DMS 273 treated with DMSO at 0.1 percent for 48 hours (cell line): ENCODE data around the gene MDN1.
"Not testable (repeated sequence)": the region's sequence is repeated elsewhere in the genome, so short reads cannot be mapped to it uniquely, and the experiment has no call there.

Experiments
- DNase-seq: peaks from one replicate; lab custom pipeline; 2025; lab: John Stamatoyannopoulos, UW

MDN1 gene

DNA sequence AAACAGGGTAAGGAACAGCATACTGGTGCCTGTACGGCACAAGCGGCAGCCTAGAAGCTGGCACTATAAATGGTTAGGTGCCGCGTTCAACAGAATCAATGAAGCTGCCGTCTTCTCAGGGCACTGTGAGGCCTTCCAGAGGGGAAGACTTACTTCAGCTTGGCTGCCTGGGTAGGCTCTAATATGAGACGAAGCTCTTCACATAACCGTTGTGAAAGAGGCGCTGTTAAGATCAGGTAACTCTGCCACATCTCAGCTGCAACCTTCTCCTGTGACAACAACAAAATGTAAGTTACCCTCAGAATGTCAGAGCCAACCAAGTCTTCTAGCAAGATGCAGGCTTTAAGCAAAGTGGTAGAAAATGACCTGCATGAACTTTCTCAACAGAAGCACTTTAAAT lies 169.0 kb downstream of the MDN1 start:
- no peak for DNase-seq

DNA sequence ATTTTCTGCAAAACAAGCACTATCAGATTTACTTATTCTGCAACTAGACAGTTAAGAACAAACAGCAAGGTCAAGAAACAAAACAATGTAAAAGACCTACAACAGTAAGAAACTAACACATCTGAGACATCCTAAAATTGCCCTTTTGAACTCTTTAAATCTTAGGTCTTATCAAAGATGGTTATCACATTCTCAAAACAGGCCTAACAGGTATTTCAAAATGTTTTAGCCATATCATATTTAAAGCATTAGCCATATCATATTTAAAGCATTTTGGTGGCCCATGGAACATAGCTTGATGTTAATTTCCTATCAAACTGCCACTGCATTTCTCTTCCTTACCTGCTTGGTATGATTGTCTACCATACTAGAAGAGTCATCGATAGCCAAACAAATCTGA lies 169.9 kb downstream of the MDN1 start:
- DNase-seq = no peak

DNA sequence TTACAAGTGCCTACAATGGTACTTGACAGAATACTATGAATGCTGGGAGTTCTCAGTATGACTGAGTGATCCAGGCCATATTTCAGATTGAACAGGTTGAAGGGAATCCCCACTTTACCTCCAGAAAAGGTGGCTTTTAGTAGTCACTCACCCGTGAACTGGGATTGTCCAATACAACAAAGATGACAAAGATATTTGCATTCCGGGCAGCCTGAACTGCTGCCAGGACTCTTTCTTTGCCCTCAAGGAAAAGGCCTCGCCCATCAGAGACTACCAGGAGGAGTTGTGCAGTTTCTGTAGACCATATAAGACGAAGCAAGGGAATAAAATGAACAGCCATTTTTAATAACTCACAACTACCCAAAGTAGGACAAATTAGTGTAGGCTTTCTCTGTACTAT lies 174.7 kb downstream of the MDN1 start:
- DNase-seq = no peak

DNA sequence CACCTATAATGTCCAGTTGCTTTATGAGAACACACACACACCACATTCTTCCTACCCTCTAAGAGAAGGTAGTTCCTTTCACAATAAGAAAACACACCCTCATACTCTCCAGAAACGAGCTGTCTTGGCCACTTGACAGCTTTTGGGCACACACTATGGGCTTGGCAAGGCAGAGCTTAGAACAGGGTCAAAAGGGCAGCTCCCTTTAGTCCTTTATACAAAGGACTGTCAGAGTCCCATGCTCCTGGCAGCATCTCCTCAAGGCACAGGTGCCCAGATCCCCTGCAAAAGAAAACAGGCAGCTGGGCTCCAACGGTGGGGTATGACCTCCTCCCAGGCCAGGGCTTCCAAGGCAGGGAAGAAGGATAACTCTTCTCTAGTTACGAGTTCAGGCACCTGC lies 176.2 kb downstream of the MDN1 start:
- no peak for DNase-seq

DNA sequence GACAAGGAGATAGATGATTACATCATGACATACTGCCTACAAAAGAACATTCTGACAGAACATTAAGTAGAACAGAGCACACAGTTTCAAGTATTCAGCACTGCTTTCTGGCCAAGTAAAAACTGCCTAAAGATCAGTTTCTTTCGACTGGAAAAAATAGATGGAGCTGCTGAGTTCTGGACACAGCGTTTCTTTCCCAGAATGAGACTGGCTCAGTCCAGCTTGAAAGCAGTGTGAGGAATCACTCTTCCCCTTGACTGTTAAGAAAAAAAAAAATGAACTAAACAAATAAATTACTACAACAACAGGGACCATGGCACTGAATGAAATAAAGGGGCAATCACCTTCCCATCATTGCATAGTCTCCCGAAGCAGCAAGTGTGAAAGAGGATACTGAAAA lies 176.6 kb downstream of the MDN1 start:
- no peak for DNase-seq

DNA sequence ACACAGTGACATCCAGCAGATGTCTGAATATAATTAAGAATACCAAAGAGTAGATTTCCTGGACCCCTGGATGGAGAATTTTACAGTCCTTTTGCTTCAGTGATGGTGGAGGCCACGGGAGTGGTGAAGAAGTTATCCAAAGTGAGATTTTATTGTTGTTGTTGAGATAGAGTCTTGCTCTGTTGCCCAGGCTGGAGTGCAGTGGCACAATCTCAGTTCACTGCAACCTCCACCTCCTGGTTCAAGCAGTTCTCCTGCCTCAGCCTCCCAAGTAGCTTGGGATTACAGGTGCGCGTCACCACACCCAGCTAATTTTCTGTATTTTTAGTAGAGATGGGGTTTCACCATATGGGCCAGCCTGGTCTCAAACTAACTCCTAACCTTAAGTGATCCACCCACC lies 178.0 kb downstream of the MDN1 start:
- not testable (repeated sequence) for DNase-seq

DNA sequence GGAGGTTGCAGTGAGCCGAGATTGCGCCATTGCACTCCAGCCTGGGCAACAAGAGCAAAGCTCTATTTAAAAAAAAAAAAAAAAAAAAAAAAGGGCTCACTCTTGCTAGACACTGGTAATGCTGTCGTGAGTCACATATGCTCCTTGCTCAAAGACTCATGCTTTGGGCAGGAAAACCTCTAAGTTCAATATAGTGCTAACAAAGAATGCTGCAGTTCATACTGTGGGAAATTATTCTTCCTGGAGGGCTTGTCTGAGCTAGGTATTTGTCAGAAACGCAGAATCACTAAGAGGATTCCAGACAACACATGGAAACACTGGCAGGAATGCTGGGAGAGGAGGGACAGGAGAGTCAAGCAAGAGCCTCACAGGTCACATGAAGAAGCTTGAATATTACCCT lies 178.8 kb downstream of the MDN1 start:
- no peak for DNase-seq

DNA sequence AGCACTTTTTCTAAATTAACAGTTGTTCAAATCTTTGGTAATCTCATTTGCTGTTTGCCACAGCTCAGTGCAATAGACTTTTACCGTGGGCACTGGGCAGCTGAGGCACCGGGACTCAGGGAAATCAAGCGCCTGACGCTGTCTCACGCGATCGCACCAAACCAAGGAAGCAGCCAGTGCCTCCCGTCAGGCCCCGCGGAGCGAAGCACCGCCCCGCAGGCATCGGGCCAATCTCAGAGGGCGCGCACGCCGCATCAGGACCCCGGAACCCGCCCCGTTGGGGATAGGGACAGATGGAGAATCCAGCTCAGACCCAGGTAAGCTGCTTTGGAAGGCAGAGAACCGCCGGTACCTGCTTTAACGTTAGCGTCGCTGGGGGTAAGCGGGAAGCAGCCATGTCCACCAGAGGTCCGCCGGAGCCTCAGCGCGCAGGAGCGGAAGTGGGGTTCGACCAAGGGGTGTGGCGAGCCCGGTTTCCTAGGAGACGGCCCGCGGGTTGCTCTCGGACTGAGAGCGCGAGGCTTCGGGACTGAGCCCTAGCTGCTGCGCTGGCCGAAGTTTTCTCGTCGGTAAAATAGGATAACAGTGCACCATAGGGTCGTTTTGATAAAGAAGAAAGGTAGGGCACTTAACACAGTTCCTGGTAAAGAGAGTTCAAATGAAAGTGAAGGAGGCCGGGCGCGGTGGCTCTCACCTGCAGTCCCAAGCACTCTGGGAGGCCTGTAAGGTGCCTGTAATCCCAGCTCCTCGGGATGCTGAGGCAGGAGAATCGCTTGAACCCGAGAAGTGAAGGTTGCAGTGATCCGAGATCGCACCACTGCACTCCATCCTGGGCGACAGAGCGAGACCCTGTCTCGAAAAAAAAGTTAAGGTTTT lies 181.0 kb downstream of the MDN1 start, which contains the start of gene LYRM2:
Gene LYRM2, minus strand, starts transcription at position 428 of the 876 bp plus-strand sequence. Its CDS starts 31 bp downstream, at position 397.
- DNase-seq = peak; percentile 73

DNA sequence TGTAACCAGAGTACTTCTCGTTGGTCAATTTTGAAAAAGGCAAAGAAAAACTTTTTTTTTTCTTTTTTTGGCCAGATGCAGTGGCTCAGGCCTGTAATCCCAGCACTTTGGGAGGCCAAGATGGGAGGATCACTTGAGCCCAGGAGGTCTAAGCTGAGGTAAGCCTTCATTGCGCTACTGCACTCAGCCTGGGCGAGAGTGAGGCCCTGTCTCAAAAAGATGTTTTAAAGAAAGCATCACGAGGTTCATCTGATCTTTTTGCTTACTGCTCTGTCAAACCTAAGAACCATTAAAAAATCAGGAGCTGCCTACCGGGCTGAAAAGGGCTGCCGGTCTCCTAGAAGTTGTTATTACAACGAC lies 181.7 kb downstream of the MDN1 start:
- no peak for DNase-seq

DNA sequence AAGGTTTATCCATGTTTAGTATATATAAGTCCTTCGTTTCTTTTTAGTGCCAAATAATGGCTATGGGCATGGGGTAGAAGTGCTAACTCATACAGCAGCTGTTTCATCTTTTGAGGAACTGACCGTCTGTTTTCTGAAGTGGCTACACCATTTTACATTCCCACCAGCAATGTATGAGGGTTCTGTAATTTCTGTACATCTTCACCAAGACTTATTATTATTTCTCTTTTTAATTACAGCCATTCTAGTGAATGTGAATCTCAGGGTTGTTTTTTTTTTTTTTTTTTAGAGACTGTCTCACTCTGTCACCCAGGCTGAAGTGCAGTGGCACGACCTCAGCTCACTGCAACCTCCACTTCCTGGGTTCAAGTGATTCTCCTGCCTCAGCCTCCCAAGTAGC lies 183.2 kb downstream of the MDN1 start:
- not testable (repeated sequence) for DNase-seq

DNA sequence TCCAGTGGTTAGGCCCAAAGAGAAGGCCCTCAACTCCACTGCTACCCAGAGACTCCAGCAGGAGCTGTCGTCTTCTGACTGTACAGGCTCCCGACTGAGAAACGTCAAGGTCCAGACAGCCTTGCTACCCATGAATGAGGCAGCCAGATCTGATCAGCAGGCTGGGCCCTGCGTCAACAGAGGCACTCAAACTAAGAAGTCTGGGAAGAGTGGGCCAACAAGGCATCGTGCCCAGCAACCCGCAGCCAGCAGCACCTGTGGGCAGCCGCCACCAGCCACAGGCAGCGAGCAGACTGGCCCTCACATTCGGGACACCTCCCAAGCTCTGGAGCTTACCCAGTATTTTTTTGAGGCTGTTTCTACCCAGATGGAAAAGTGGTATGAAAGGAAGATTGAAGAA lies 189.1 kb downstream of the MDN1 start:
- DNase-seq = no peak

DNA sequence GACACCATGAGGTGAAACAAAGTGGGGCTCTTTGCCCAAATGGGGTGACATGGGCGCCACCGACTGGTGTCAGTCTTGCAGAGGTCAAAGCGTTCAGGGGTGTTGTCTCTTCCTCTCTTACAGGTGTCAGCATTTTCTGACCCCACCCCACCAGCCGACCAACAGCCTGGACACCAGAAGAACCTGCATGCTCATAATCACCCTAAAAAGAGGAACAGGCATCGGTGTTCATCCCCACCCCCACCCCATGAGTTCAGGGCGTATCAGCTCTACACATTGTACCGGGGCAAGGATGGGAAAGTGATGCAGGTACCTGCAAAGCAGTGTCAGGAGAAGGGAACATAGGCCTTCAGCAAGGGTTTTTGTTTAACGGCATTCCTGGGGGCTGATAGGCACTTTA lies 195.8 kb downstream of the MDN1 start:
- DNase-seq = no peak

DNA sequence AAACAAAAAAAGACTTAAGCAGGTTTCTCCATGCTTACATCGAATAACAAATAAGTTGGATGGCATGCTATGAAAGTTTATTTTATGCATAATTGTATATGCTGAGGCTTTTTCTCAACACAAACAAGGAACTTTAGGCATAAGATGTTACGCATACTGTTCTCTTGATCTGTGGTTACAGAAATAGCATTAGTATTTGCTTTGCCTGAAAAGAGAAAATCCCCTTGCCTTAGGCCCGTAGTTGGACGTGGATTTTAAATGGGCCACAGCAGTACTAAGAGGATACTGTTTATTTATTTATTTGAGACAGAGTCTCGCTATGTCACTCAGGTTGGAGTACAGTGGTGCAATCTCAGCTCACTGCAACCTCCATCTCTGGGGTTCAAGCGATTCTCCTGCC lies 200.0 kb downstream of the MDN1 start:
- no peak for DNase-seq

DNA sequence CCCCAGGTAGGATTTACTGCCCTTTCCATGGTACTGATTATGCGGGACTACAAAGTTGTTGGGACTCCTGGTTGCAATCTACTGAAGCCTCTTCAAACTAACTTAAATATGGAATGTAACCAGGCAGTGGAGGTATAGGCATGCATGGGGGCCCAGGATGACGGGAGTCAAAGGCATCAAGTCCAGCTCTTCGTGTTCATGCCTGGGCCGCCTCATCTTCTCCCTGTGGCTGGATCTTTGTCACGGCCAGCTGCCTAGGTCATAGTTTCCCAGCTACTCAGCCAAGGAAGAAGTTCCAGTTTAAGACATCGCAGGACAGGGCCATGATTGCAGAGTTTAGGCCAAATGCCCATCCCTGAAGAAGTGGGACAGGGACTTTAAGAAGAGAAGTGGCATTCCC lies 201.6 kb downstream of the MDN1 start:
- DNase-seq = no peak

DNA sequence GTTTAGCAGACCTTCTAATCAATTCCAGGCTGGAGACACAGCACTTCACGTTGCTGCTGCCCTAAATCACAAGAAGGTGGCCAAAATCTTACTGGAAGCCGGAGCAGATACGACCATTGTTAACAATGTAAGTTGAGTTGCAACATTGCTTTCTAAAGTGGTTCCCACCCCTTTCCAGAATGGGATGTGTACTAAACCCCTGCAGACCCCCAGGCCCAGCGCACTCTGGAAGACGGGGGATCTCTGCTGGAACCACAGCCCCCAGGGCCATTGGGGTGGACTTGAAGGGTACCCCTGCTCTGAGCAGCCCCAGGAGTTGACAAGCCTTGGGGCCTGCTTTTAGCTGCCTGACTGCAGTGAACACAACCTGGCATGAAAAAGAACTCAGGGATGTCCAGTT lies 203.1 kb downstream of the MDN1 start:
- DNase-seq = no peak

DNA sequence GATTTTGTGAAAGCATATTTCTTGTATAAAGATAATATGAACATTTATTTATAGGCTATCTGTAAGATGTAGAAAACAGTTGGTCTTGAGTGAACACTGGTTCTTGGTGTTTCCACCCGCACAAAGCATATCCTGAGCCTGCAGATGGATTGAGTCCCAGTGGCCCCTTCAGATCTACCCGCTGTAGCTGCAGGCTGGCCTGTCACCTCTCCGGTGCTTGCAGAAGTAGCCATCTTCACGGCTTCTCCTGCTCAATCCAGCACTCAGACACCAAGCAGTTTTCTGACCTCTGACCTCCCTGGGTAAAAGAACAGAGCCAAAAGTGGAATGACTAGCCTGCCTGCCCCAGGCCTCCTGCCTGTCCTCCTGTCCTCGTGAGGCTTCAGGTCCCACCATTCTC lies 203.7 kb downstream of the MDN1 start:
- no peak for DNase-seq

DNA sequence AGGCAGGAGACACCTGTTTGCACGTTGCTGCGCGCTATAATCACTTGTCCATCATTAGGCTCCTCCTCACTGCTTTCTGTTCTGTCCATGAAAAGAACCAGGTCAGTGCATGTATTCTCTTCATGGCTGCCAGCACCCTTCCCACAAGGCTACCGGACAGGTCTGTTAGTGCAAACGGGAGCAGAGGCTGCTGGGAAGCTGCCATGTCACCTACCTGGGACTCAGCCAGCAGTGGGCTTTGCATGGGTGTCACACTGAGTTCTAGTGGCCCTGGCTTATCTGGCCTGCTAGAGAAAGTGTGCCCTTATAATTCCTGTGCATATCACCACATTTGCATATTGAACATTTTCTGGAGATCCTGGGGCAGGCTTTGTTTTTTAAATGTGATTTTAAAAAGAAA lies 205.8 kb downstream of the MDN1 start:
- DNase-seq = no peak

DNA sequence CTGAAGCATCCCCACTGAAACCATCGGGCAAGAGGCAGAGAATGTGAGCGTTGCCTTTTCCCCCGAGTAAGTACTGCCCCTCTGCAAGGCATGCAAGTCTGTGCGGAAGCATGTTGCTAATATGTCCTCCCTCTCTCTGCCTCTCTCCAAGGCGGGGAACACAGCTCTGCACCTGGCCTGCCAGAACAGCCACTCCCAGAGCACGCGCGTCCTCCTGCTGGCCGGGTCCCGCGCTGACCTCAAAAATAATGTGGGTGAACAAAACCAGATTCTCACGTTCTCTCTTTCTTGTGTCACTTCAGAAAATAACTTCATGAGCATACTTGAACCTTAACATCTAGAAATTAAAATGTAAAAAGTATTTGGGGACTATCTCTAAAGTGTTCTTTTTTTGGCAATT lies 207.5 kb downstream of the MDN1 start:
- no peak for DNase-seq

DNA sequence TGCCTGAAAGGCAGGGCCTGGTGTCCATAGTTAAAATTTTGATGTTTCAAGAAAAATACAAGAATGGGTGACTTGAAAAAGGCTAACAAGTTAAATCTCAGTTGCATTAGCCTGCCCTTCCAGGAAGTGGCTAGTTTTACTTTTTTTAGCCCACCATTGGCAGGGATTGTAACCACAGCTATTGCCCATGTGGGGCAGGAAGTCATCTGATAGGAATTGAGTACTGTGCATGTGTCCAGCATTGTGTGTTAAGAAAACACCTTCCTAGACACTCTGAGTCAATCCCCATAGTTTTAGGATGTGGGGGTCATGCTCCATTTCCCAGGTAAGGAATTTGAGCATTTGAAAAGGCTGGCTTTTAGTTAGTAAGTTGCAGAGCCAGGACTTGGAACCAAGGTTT lies 207.9 kb downstream of the MDN1 start:
- DNase-seq = no peak

DNA sequence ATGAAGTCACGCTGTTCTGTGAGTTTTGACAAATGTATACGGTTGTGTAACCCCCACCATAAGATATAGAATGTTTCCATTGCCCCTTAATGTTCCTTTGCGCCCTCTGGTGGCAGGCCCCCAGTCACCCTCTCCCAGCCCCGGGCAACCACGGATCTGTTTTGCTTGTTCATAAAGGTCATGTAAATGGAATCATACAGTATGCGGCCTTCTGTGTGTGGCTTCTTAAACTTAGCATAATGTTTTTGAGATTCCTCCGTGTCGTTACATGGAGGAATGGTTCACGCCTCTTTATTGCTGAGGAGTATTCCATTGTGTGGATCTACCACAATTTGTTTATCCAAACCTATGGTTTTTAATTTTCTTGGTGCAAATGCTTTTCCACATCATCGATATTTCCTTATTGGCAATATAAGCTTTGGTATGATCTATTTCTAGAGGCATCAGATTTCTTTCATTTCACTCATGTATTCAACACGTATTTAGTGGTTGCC lies 209.4 kb downstream of the MDN1 start:
- no peak for DNase-seq

DNA sequence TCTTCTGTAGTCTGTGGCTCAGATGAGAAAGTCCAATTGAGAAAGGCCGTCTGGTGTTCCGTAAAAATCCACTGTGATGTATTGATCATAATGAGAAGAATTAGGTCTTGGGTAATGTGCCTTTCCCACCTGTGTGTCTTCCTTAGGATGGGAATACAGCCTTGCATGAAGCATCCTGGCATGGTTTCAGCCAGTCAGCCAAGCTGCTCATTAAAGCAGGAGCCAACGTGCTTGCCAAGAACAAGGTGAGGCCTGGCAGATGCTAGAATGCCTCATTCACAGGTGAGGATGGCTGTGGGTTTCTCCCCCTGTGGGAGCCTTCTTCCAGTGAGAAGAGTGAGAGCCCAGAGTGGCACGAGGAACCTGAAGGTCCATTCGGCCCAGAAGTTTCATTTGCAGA lies 213.7 kb downstream of the MDN1 start:
- no peak for DNase-seq

DNA sequence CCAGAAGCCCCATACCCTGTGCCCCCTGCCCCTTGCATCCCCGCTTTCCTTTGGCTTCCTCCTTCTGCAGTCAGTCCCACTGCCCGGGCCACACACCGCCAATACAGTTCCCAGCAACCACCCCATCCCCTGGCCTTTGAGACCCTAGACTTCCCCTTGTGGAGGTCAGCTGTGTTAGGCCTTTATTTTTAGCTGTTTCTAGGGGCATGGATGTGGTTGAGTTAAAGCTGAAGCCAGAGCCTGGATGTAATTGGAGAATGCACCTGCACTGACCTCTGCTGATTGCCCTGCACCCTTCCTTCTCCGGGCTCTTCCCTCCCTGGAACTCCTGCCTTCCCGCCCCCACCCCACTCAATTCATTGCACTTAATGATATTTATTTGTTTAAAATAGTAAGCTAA lies 214.9 kb downstream of the MDN1 start:
- no peak for DNase-seq

DNA sequence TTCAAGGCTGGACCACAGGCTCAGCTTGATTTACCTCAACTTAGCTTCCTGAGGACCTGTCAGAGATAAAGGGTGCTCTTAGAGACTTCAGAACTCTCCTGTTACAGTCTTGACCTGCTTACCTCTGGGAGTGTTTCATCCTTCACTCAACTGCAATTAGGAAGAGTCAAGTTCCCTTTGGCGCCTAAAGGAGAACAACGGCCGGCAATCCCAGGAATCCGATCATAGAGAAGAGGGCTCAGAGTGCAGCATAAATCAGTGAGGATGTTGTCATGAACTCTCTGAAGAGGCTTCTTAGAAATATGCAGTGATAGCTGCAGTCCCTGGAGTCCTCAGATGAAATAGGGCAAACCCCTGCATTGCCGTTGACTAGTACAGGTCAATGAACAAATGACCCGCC lies 217.4 kb downstream of the MDN1 start:
- DNase-seq = no peak

DNA sequence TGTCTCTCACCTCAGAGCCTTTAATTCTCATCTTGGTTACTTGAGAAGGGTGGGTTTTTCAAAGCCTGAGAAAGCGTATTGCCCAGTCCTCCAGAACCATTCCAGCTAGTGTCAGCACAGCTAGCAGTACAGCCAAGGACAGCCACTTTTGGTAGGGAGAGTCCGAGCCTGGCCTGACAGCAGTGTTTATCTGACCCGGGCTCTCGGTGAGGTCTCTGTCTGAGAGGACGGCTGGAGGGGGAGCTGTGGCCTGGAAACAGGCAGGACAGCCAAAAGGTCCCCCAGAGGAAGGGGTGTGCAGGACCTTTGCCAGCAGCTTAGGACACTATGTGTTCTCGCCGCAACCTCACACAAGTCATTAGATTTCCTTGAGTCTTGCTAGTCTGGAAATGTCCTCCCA lies 219.9 kb downstream of the MDN1 start:
- DNase-seq = no peak
